Adrenal gland (tissue), 5 donors: ENCODE data around the gene LAMTOR1.

Source experiments
- POLR2A ChIP-seq, 2 donors: fragments of 450-650 bp; IDR thresholded peaks; one replicate each; pipeline ENCODE4 v1.6.1; 2017; ENCODE audit warnings: antibody characterized with exemption in 2 of 2, mild to moderate bottlenecking in 2 of 2, moderate library complexity in 1 of 2
- TF ChIP-seq, protein P1 (sequence below), 6 experiments: fragments of 450-650 bp in 4 of 6; fragments of 200-600 bp in 2 of 6; sonication (generic) in 1 of 6; IDR thresholded peaks; 1 replicate in 5 of 6; 2 replicates in 1 of 6; pipeline versions ENCODE4 v1.5.1 to v1.8.0; 2016 to 2021; ENCODE audit warnings: antibody characterized with exemption in 6 of 6, mild to moderate bottlenecking in 2 of 6, moderate library complexity in 1 of 6
- donor health status: DM: no; HTN: no; CAD: no.

DNA sequence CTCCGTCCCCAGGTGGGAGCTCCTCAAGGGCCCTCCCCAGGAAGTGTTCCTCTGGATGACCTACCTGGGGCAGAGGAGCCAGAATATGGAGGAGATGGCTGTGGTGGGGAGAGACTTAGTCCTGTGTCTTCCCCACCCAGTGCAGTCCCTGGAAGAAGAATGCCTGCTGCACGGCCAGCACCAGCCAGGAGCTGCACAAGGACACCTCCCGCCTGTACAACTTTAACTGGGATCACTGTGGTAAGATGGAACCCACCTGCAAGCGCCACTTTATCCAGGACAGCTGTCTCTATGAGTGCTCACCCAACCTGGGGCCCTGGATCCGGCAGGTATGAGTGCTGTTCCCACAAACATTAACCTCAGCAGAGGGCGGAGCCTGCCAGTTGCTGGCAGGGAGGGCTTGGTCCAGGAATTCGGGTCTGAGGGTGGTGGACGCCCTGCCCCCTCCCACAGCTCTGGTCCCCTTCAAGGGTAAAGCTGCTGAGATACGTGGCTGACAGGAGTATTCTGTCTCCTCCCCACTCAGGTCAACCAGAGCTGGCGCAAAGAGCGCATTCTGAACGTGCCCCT lies 35.8 kb upstream of the LAMTOR1 start:
- TF ChIP-seq, protein P1, sequence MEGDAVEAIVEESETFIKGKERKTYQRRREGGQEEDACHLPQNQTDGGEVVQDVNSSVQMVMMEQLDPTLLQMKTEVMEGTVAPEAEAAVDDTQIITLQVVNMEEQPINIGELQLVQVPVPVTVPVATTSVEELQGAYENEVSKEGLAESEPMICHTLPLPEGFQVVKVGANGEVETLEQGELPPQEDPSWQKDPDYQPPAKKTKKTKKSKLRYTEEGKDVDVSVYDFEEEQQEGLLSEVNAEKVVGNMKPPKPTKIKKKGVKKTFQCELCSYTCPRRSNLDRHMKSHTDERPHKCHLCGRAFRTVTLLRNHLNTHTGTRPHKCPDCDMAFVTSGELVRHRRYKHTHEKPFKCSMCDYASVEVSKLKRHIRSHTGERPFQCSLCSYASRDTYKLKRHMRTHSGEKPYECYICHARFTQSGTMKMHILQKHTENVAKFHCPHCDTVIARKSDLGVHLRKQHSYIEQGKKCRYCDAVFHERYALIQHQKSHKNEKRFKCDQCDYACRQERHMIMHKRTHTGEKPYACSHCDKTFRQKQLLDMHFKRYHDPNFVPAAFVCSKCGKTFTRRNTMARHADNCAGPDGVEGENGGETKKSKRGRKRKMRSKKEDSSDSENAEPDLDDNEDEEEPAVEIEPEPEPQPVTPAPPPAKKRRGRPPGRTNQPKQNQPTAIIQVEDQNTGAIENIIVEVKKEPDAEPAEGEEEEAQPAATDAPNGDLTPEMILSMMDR (IDR thresholded peaks at IDR 0.05), result no peak
- no peak for TF ChIP-seq POLR2A (IDR thresholded peaks at IDR 0.05)
